HCT116 (cell line): ENCODE results near the gene GDI1. TPM values are rescaled to one million over a fixed set of nuclear protein-coding genes. Genes with fewer than 3 reads are reported as not detected.

Experiments used
- ATAC-seq: fragments of 200-7000 bp; cut with Tn5 transposase; 2 replicates; pipeline ENCODE4 v1.9.1; 2020; ENCODE audit warnings: mild to moderate bottlenecking, moderate library complexity
- BruUV-seq: library from RNA; stranded (reverse); fragments of 400-500 nt; replicated peaks from 2 replicates; lab custom pipeline; 2021; lab: Mats Ljungman, UMichigan
- CTCF ChIA-PET: fragments of 300-600 bp; sonication (Branson Sonifier 250); formaldehyde crosslinking; loops from one replicate; lab custom pipeline; 2021; ENCODE audit warnings: antibody characterized with exemption; lab: Charles Lee
- POLR2A ChIA-PET: fragments of 300-600, 350-600 bp; sonication (Branson Sonifier 250); formaldehyde crosslinking; loops from one replicate; lab custom pipeline; 2021; ENCODE audit warnings: antibody characterized with exemption; lab: Charles Lee
- RAD21 ChIA-PET, 2 experiments: fragments of 300-600 bp; sonication (Branson Sonifier 250); formaldehyde crosslinking; loops; one replicate each; lab custom pipeline; 2023; ENCODE audit warnings: low total read pairs in 2 of 2; ENCODE audit not compliant: uncharacterized antibody in 2 of 2, unreplicated experiment in 2 of 2, low non-redundant PET in 1 of 2; lab: Charles Lee
- DNase-seq: peaks from one replicate; pipeline ENCODE4 v3.0.0-alpha.2; 2010; ENCODE audit warnings: low read depth, low spot score
- H2AFZ ChIP-seq: fragments of 200-600 bp; shearing (Covaris generic), sonication (generic); 2 replicates; pipeline ENCODE4 v1.6.1; 2017; ENCODE audit warnings: low read depth, mixed run types, mixed read lengths, antibody characterized with exemption, low read length; ENCODE audit not compliant: poor library complexity, severe bottlenecking
- H3K27ac ChIP-seq: 2 replicates; pipeline ENCODE4 v1.5.1; 2012; ENCODE audit warnings: low read depth, low read length
- H3K27me3 ChIP-seq: fragments of 200-600 bp; sonication (generic); 2 replicates; pipeline ENCODE4 v1.6.1; 2016; ENCODE audit warnings: mixed run types, low read length, mixed read lengths; ENCODE audit not compliant: insufficient read depth
- H3K36me3 ChIP-seq, 2 experiments: fragments of 200-500 bp in 1 of 2; fragments of 200-600 bp in 1 of 2; sonication (Bioruptor generic) in 1 of 2; sonication (generic) in 1 of 2; 2 replicates each; pipeline versions ENCODE4 v1.5.1 to v1.6.1; 2014 to 2016; ENCODE audit warnings: low read length in 2 of 2, inconsistent platforms in 1 of 2, mixed read lengths in 1 of 2, mixed run types in 1 of 2; ENCODE audit not compliant: insufficient read depth in 2 of 2, control insufficient read depth in 1 of 2
- H3K4me1 ChIP-seq, 2 experiments: fragments of 200-600 bp in 1 of 2; sonication (generic) in 1 of 2; 2 replicates each; pipeline versions ENCODE4 v1.5.1 to v1.6.1; 2012 to 2017; ENCODE audit warnings: low read length in 2 of 2, inconsistent platforms in 1 of 2, mild to moderate bottlenecking in 1 of 2, mixed read lengths in 1 of 2, mixed run types in 1 of 2, moderate library complexity in 1 of 2; ENCODE audit not compliant: insufficient read depth in 2 of 2, control insufficient read depth in 1 of 2
- H3K4me2 ChIP-seq: fragments of 200-600 bp; sonication (generic); 2 replicates; pipeline ENCODE4 v1.6.1; 2017; ENCODE audit warnings: mixed run types, low read length, mixed read lengths
- H3K4me3 ChIP-seq, 2 experiments: fragments of 200-600 bp in 1 of 2; sonication (generic) in 1 of 2; replicated peaks in 1 of 2; 2 replicates each; pipeline ENCODE4 v1.5.1; 2011 to 2016; ENCODE audit warnings: low read length in 2 of 2, control low read depth in 1 of 2, low read depth in 1 of 2, mild to moderate bottlenecking in 1 of 2, mixed read lengths in 1 of 2, mixed run types in 1 of 2
- H3K79me2 ChIP-seq: fragments of 200-600 bp; sonication (generic); 2 replicates; pipeline ENCODE4 v1.6.1; 2017; ENCODE audit warnings: mild to moderate bottlenecking, mixed run types, low read length, moderate library complexity, mixed read lengths; ENCODE audit not compliant: insufficient read depth
- H3K9ac ChIP-seq: fragments of 200-600 bp; sonication (generic); 2 replicates; pipeline ENCODE4 v1.6.1; 2016; ENCODE audit warnings: low read length, mixed read lengths
- H3K9me2 ChIP-seq: fragments of 200-600 bp; sonication (generic), shearing (Covaris generic); 2 replicates; pipeline ENCODE4 v1.6.1; 2017; ENCODE audit warnings: mixed run types, mild to moderate bottlenecking, moderate library complexity; ENCODE audit not compliant: insufficient read depth
- H3K9me3 ChIP-seq, 2 experiments: fragments of 200-500 bp in 1 of 2; fragments of 200-600 bp in 1 of 2; sonication (Bioruptor generic) in 1 of 2; sonication (generic) in 1 of 2; 2 replicates each; pipeline ENCODE4 v1.6.1; 2014 to 2017; ENCODE audit warnings: low read length in 2 of 2, mixed read lengths in 2 of 2, inconsistent platforms in 1 of 2, low read depth in 1 of 2, mild to moderate bottlenecking in 1 of 2, mixed run types in 1 of 2, moderate library complexity in 1 of 2; ENCODE audit not compliant: control insufficient read depth in 1 of 2, insufficient read depth in 1 of 2
- H4K20me1 ChIP-seq: fragments of 200-600 bp; sonication (generic), shearing (Covaris generic); 2 replicates; pipeline ENCODE4 v1.6.1; 2017; ENCODE audit warnings: mixed run types, mild to moderate bottlenecking, moderate library complexity; ENCODE audit not compliant: insufficient read depth
- CBX3 ChIP-seq: IDR thresholded peaks from 2 replicates; pipeline ENCODE4 v1.6.1; 2012; ENCODE audit warnings: low read depth
- EGR1 ChIP-seq: IDR thresholded peaks from 2 replicates; pipeline ENCODE4 v1.6.1; 2012; ENCODE audit warnings: low read depth
- EZH2 ChIP-seq: fragments of 200-600 bp; sonication (generic); IDR thresholded peaks from 2 replicates; pipeline ENCODE4 v1.6.1; 2017; ENCODE audit warnings: antibody characterized with exemption, mixed run types
- EZH2phosphoT487 ChIP-seq: fragments of 200-600 bp; IDR thresholded peaks from 2 replicates; pipeline ENCODE4 v1.6.1; 2018; ENCODE audit warnings: antibody characterized with exemption, borderline replicate concordance
- JUND ChIP-seq: IDR thresholded peaks from 2 replicates; pipeline ENCODE4 v1.6.1; 2012
- RAD21 ChIP-seq: IDR thresholded peaks from 2 replicates; pipeline ENCODE4 v1.6.1; 2012; ENCODE audit warnings: low read depth, mild to moderate bottlenecking
- SIN3A ChIP-seq: IDR thresholded peaks from 2 replicates; pipeline ENCODE4 v1.6.1; 2012; ENCODE audit warnings: low read depth
- SP1 ChIP-seq: IDR thresholded peaks from 2 replicates; pipeline ENCODE4 v1.6.1; 2012; ENCODE audit warnings: low read depth
- YY1 ChIP-seq: IDR thresholded peaks from 2 replicates; pipeline ENCODE4 v1.6.1; 2011; ENCODE audit warnings: low read length, low read depth, moderate library complexity, mild to moderate bottlenecking; ENCODE audit not compliant: insufficient replicate concordance; ENCODE audit errors: extremely low read depth
- ZFX ChIP-seq: fragments of 450-650 bp; IDR thresholded peaks from 2 replicates; pipeline ENCODE4 v1.6.1; 2017
- intact Hi-C: fragments of 100-400 bp; cut with micrococcal nuclease; formaldehyde crosslinking; loops from 2 replicates; pipeline ENCODE4 v1.10.0; 2022
- total RNA-seq: library from RNA; stranded (reverse); gene quantifications from one replicate; pipeline ENCODE4 v1.2.1, GENCODE V29; 2021; ENCODE audit not compliant: unreplicated experiment

Gene GDI1
- total RNA-seq, 1 experiment from 2014 or later, result 122 TPM

DNA sequence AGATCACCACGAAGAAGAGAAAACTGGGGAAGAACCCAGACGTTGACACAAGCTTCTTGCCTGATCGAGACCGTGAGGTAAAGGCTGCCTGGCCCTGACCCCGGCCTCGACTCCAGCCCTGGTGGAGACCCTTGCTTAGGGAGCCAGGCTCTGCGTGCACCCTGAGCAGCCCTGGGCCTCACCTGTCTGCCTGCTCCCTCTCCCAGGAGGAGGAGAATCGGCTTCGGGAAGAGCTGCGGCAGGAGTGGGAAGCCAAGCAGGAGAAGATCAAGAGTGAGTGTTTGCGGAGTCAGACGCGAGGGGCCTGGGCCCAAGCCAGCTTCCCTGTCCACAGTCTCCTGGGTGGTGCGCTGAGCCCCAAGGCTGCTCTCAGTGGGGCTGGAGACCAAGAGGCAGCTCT lies 11.5 kb downstream of the GDI1 start:
- H3K9ac ChIP-seq, result no peak overlapping the region
- BruUV-seq, result no TSS peak

DNA sequence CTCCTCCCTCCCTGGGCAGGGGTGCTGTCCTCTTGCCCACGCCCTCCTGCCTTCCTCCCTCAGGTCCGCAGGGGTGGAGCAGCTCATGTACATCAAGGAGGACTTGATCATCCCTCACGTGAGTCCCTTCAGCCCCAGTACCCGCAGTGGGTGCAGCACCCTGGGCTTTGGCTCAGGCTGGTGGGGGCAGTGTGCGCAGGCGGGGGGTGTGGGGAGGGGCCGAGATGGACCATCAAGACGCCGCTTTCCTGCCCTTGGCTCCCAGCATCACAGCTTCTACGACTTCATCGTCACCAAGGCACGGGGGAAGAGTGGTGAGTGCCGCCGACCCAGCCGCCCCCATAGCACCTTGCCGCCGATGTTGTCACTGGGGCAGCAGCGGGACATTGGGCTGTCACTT lies 12.7 kb downstream of the GDI1 start:
- DNase-seq (no peak), ATAC-seq (no peak)
- no peak overlapping the region for H2AFZ ChIP-seq
- intact Hi-C loops, result no loop called here
- peaks cover 6 to 7% of the 10 kb centered on the region in 2 experiments; a peak in 3 of 4 replicates for H3K4me1 ChIP-seq
- RAD21 ChIA-PET, result no interaction called here
- no peak overlapping the region for H3K4me2 ChIP-seq
- CTCF ChIA-PET, result no interaction called here
- H3K4me3 ChIP-seq, result no peak overlapping the region
- POLR2A ChIA-PET, result no interaction called here
- no peaks in the 10 kb centered on the region for H3K9me3 ChIP-seq
- H3K36me3 ChIP-seq, result no peaks in the 10 kb centered on the region
- H3K27ac ChIP-seq, result no peak overlapping the region
- no peaks in the 10 kb centered on the region for H3K9me2 ChIP-seq
- peaks cover 5% of the 10 kb centered on the region; the same call in 1 of the 2 replicates for H3K79me2 ChIP-seq
- TF ChIP-seq EGR1 (no peak), RAD21 (no peak), CBX3 (no peak), EZH2phosphoT487 (no peak), JUND (no peak)
- BruUV-seq, result no TSS peak
- no peaks in the 10 kb centered on the region for H3K27me3 ChIP-seq
- H4K20me1 ChIP-seq, result no peaks in the 10 kb centered on the region
- H3K9ac ChIP-seq, result no peak overlapping the region

More for the DNA sequence above, 11.5 kb downstream of the GDI1 start:
- H3K27ac ChIP-seq, result no peak overlapping the region
- no peak overlapping the region for H3K4me2 ChIP-seq
- ATAC-seq, result no peak
- H2AFZ ChIP-seq, result no peak overlapping the region
- TF ChIP-seq RAD21 (no peak), ZFX (no peak), YY1 (no peak), SP1 (no peak), SIN3A (no peak), EZH2 (no peak), EZH2phosphoT487 (no peak)
- no peaks in the 10 kb centered on the region for H3K9me3 ChIP-seq
- no peaks in the 10 kb centered on the region for H3K36me3 ChIP-seq
- intact Hi-C loops, result no loop called here
- H4K20me1 ChIP-seq, result no peaks in the 10 kb centered on the region
- no peaks in the 10 kb centered on the region for H3K9me2 ChIP-seq
- H3K4me1 ChIP-seq, result peaks cover 6 to 11% of the 10 kb centered on the region in 2 experiments; a peak in 3 of 4 replicates
- H3K79me2 ChIP-seq, result peaks cover 7% of the 10 kb centered on the region; the same call in 1 of the 2 replicates
- H3K4me3 ChIP-seq, result no peak overlapping the region
- no peak for DNase-seq
- POLR2A ChIA-PET, result no interaction called here
- RAD21 ChIA-PET, result no interaction called here
- no peaks in the 10 kb centered on the region for H3K27me3 ChIP-seq
- CTCF ChIA-PET, result no interaction called here
